Endodermal cell (in vitro differentiated cells): ENCODE measurements around the gene SELENOW. TPM values are rescaled to one million over a fixed set of nuclear protein-coding genes. Genes with fewer than 3 reads are reported as not detected.
A peak's percentile ranks its signal among the peaks of the same experiment; 100 is the strongest.
"Not testable (repeated sequence)": the region's sequence is repeated elsewhere in the genome, so short reads cannot be mapped to it uniquely, and the experiment has no call there.

Experiments used
- DNase-seq: peaks from one replicate; pipeline ENCODE4 v3.0.0-alpha.2; 2017
- H3K27ac ChIP-seq: 2 replicates; pipeline ENCODE4 v1.5.1; 2013; ENCODE audit warnings: mild to moderate bottlenecking, low read depth, low read length, moderate library complexity
- H3K27me3 ChIP-seq: 2 replicates; pipeline ENCODE4 v1.6.1; 2013; ENCODE audit warnings: mild to moderate bottlenecking, low read length, moderate library complexity; ENCODE audit not compliant: insufficient read depth, control insufficient read depth, poor library complexity, severe bottlenecking
- H3K36me3 ChIP-seq: 2 replicates; pipeline ENCODE4 v1.7.0; 2013; ENCODE audit warnings: mild to moderate bottlenecking, low read length, moderate library complexity; ENCODE audit not compliant: control insufficient read depth, insufficient read depth
- H3K4me1 ChIP-seq: one replicate; pipeline ENCODE4 v1.7.0; 2013; ENCODE audit warnings: low read length; ENCODE audit not compliant: control insufficient read depth, insufficient read depth
- H3K4me3 ChIP-seq: 2 replicates; pipeline ENCODE4 v1.5.1; 2013; ENCODE audit warnings: mild to moderate bottlenecking, low read length, moderate library complexity
- H3K9ac ChIP-seq: 2 replicates; pipeline ENCODE4 v1.6.1; 2013; ENCODE audit warnings: mild to moderate bottlenecking, low read length, moderate library complexity; ENCODE audit not compliant: poor library complexity, severe bottlenecking; ENCODE audit errors: extremely low read depth
- H3K9me3 ChIP-seq: 2 replicates; pipeline ENCODE4 v1.6.1; 2013; ENCODE audit warnings: mild to moderate bottlenecking, low read length, moderate library complexity; ENCODE audit not compliant: control insufficient read depth
- H3K27ac Mint-ChIP-seq: 2 replicates; pipeline ENCODE4 v1.8.0; 2020; ENCODE audit warnings: mixed read lengths
- H3K27me3 Mint-ChIP-seq: 2 replicates; pipeline ENCODE4 v1.8.0; 2021; ENCODE audit warnings: mild to moderate bottlenecking, mixed read lengths; ENCODE audit not compliant: insufficient read depth
- H3K36me3 Mint-ChIP-seq: 2 replicates; pipeline ENCODE4 v1.8.0; 2020; ENCODE audit warnings: low read depth, mixed read lengths
- H3K4me1 Mint-ChIP-seq: 2 replicates; pipeline ENCODE4 v1.8.0; 2020; ENCODE audit warnings: mixed read lengths
- H3K4me3 Mint-ChIP-seq: 2 replicates; pipeline ENCODE4 v1.8.0; 2020; ENCODE audit warnings: mild to moderate bottlenecking, moderate library complexity, mixed read lengths
- H3K9me3 Mint-ChIP-seq: 2 replicates; pipeline ENCODE4 v1.8.0; 2020; ENCODE audit warnings: mild to moderate bottlenecking, mixed read lengths
- WGBS, 2 experiments: methylation state at CpG; one replicate each; pipeline versions ENCODE4 v1.1.5 to v1.1.7; 2013; ENCODE audit warnings: missing lambda C conversion rate in 2 of 2, mixed read lengths in 1 of 2; ENCODE audit not compliant: insufficient coverage in 1 of 2, insufficient read length in 1 of 2; 5-methylcytosine and 5-hydroxymethylcytosine counted together
- total RNA-seq, 2 donors: library from RNA; stranded (reverse); fragmentation: NEBNext Ultra II Directional in 1 of 2; extraction: Animal tissue kit (Norgen Biotek cat#: 25700) in 1 of 2; gene quantifications; 2 replicates in 1 of 2; 3 replicates in 1 of 2; pipeline ENCODE4 v1.2.1, GENCODE V29; 2021
- TF ChIP-seq, protein P1 (sequence below): fragments of 200-600 bp; sonication (generic); conservative IDR thresholded peaks from 2 replicates; pipeline ENCODE4 v1.5.0; 2021; ENCODE audit warnings: antibody characterized with exemption, mild to moderate bottlenecking

SELENOW gene
- total RNA-seq, 2 donors from 2014 or later, result 404 to 410 TPM

DNA sequence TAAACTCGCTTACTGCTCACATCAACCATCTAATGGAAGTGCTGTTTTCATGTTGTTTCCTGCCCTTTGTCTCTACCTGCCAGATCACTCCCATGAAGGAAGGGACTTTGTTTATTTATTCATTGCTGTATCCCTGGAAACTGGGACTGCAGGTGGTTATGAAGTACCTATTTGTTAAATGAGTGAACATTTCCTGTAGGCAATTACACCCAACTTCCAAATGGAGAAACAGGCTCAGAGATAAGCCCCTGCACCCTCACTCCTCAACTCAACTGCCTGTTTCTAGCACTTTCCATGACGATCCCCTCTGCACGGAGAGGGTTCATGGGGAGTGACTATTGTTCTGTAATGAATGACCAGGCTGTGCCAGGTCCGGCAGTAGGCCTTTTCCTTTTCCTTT, 1.9 kb upstream of the SELENOW start:
- no peak overlapping the region for H3K9ac ChIP-seq
- 77 to 100% methylated on average over 2 to 4 of the region's 4 CpGs for WGBS, 2 experiments
- H3K9me3 ChIP-seq, result no peaks in the 10 kb centered on the region
- H3K4me1 Mint-ChIP-seq, result peaks cover 26% of the 10 kb centered on the region
- H3K27me3 ChIP-seq, result no peaks in the 10 kb centered on the region
- TF ChIP-seq, protein P1, sequence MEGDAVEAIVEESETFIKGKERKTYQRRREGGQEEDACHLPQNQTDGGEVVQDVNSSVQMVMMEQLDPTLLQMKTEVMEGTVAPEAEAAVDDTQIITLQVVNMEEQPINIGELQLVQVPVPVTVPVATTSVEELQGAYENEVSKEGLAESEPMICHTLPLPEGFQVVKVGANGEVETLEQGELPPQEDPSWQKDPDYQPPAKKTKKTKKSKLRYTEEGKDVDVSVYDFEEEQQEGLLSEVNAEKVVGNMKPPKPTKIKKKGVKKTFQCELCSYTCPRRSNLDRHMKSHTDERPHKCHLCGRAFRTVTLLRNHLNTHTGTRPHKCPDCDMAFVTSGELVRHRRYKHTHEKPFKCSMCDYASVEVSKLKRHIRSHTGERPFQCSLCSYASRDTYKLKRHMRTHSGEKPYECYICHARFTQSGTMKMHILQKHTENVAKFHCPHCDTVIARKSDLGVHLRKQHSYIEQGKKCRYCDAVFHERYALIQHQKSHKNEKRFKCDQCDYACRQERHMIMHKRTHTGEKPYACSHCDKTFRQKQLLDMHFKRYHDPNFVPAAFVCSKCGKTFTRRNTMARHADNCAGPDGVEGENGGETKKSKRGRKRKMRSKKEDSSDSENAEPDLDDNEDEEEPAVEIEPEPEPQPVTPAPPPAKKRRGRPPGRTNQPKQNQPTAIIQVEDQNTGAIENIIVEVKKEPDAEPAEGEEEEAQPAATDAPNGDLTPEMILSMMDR, result no peak
- no peaks in the 10 kb centered on the region for H3K9me3 Mint-ChIP-seq
- H3K27ac Mint-ChIP-seq, result peak overlapping the region; percentile 41
- H3K4me3 Mint-ChIP-seq, result peak overlapping the region; percentile 93
- H3K4me3 ChIP-seq, result no peak overlapping the region
- H3K27me3 Mint-ChIP-seq, result no peaks in the 10 kb centered on the region
- H3K36me3 ChIP-seq, result peaks cover 14% of the 10 kb centered on the region
- no peak for DNase-seq
- no peaks in the 10 kb centered on the region for H3K4me1 ChIP-seq
- H3K27ac ChIP-seq, result no peak overlapping the region
- H3K36me3 Mint-ChIP-seq, result peaks cover 13% of the 10 kb centered on the region

GRCh38 chr19:47777245-47778048, 1.1 kb upstream of the SELENOW start:
- H3K27ac ChIP-seq, H3K9me3 ChIP-seq, H3K27me3 ChIP-seq, H3K27me3 Mint-ChIP-seq, H3K9me3 Mint-ChIP-seq, DNase-seq, H3K4me1 ChIP-seq: not testable (repeated sequence)
- peak overlapping the region; percentile 97 for H3K4me3 ChIP-seq
- peaks cover 26% of the 10 kb centered on the region for H3K4me1 Mint-ChIP-seq
- peaks cover 23% of the 10 kb centered on the region for H3K36me3 ChIP-seq
- WGBS, 2 experiments, result 83 to 96% methylated on average over 13 to 23 of the region's 23 CpGs
- H3K9ac ChIP-seq, result peak overlapping the region; percentile 85
- peak overlapping the region; percentile 93 for H3K4me3 Mint-ChIP-seq
- H3K27ac Mint-ChIP-seq, result peak overlapping the region; percentile 97
- peaks cover 22% of the 10 kb centered on the region for H3K36me3 Mint-ChIP-seq

- H3K27me3 ChIP-seq, result no peaks in the 10 kb centered on the region
- peaks cover 23% of the 10 kb centered on the region for H3K4me1 Mint-ChIP-seq
- H3K27ac Mint-ChIP-seq, result peak overlapping the region; percentile 97
- H3K36me3 Mint-ChIP-seq, result peaks cover 34% of the 10 kb centered on the region
- H3K4me1 ChIP-seq, result no peaks in the 10 kb centered on the region
- H3K9me3 ChIP-seq, result no peaks in the 10 kb centered on the region
- 3% methylated on average over 20 of the region's 20 CpGs; no CpG with 5 or more reads in 1 of the 2 experiments for WGBS, 2 experiments
- no peak overlapping the region for H3K27ac ChIP-seq
- H3K4me3 ChIP-seq, result peak overlapping the region; percentile 97
- DNase-seq, result no peak
- H3K9me3 Mint-ChIP-seq, result no peaks in the 10 kb centered on the region
- peak overlapping the region; percentile 85 for H3K9ac ChIP-seq
- peaks cover 33% of the 10 kb centered on the region for H3K36me3 ChIP-seq
- no peaks in the 10 kb centered on the region for H3K27me3 Mint-ChIP-seq
- TF ChIP-seq, protein P1, result no peak
- H3K4me3 Mint-ChIP-seq, result peak overlapping the region; percentile 93
These were observed 450 bp downstream of the SELENOW start for GRCh38 chr19:47778954-47779351.
